Keratinocyte (primary cell): ENCODE measurements around the gene TNFAIP8L2.

Experiments used
- EZH2 ChIP-seq: IDR thresholded peaks from one replicate; pipeline ENCODE4 v1.6.1; 2012; ENCODE audit warnings: inconsistent platforms, mild to moderate bottlenecking, low read length, moderate library complexity
- TF ChIP-seq, protein P1 (sequence below), 3 experiments: IDR thresholded peaks in 1 of 3; conservative IDR thresholded peaks in 1 of 3; optimal IDR thresholded peaks in 1 of 3; 2 replicates in 2 of 3; 3 replicates in 1 of 3; pipeline versions ENCODE3 to v1.5.1; 2011; ENCODE audit warnings: low read length in 3 of 3, mild to moderate bottlenecking in 3 of 3, moderate library complexity in 2 of 3, control low read depth in 1 of 3, inconsistent platforms in 1 of 3; ENCODE audit not compliant: insufficient read depth in 2 of 3; ENCODE audit errors: extremely low read depth in 1 of 3

GRCh38 chr1:151167116-151167515 is 10.7 kb downstream of the TNFAIP8L2 start:
- TF ChIP-seq, protein P1, sequence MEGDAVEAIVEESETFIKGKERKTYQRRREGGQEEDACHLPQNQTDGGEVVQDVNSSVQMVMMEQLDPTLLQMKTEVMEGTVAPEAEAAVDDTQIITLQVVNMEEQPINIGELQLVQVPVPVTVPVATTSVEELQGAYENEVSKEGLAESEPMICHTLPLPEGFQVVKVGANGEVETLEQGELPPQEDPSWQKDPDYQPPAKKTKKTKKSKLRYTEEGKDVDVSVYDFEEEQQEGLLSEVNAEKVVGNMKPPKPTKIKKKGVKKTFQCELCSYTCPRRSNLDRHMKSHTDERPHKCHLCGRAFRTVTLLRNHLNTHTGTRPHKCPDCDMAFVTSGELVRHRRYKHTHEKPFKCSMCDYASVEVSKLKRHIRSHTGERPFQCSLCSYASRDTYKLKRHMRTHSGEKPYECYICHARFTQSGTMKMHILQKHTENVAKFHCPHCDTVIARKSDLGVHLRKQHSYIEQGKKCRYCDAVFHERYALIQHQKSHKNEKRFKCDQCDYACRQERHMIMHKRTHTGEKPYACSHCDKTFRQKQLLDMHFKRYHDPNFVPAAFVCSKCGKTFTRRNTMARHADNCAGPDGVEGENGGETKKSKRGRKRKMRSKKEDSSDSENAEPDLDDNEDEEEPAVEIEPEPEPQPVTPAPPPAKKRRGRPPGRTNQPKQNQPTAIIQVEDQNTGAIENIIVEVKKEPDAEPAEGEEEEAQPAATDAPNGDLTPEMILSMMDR (optimal IDR thresholded peaks at IDR 0.05 in 1 of 3, IDR thresholded peaks at IDR 0.05 in 1 of 3, conservative IDR thresholded peaks at IDR 0.05 in 1 of 3; ENCODE audit: extremely low read depth in 1 of 3, insufficient read depth in 2 of 3, low read length in 3 of 3) = no peak
- TF ChIP-seq EZH2 = no peak
